GM19395 (cell line): ENCODE data around the gene WRAP73.

ENCODE experiments used
- ATAC-seq: cut with Tn5 transposase; IDR thresholded peaks from one replicate; pipeline ENCODE4 v1.9.1; 2021; ENCODE audit warnings: mild to moderate bottlenecking, moderate library complexity; ENCODE audit not compliant: unreplicated experiment

WRAP73 gene

DNA sequence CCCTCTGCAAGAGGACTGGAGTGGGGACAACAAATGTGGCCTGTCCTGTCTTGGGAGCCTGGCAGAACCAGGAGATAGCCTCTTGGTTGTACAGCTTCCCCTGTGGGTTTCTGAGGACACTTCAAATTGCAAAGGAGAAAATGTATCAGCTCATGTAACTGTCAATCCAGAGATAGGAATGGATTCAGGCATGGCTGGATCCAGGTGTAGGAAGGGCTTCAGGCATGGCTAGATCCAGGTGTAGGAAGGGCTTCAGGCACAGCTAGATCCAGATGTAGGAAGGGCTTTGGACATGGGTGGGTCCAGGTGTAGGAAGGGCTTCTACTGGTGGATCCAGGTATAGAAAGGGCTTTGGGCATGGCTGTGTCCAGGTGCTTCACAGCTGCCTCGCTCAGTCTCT lies 33.3 kb upstream of the WRAP73 start:
- no peak for ATAC-seq

- no peak for ATAC-seq
These were observed 32.2 kb upstream of the WRAP73 start for GRCh38 chr1:3681898-3682806.

DNA sequence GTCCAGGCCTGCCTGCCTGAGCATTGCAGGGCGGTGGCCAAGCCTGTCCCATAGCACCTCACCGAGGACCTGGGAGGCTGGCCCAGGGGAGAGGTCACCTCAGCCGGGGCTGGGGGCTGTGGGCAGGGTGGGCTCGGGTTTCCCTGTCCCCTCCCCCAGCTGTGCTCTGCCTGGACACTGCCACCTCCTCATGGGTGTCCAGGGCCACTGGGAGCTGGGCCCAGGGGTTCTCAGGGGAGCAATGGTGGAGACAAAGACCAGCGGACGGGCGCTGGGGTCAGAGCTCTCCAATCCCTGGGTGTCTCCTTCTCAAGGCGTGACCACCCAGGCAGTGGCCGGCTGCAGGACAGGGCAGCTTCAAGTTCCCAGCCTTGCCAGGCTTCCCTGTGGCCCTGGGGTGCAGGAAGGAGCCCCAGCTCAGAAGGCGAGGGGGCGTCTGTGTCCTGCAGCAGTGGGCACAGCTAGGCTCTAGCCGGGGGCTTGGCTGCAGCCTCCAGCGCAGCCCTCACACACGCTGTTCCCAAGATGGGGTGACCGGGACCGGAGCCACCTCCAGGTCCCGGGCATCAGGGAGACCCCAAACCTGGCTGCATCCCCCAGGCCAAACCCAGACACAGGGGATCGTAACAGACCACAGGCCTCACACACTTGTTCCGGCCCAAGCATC lies 31.5 kb upstream of the WRAP73 start:
- ATAC-seq: no peak

GRCh38 chr1:3680488-3681230 lies 30.8 kb upstream of the WRAP73 start:
- no peak for ATAC-seq

DNA sequence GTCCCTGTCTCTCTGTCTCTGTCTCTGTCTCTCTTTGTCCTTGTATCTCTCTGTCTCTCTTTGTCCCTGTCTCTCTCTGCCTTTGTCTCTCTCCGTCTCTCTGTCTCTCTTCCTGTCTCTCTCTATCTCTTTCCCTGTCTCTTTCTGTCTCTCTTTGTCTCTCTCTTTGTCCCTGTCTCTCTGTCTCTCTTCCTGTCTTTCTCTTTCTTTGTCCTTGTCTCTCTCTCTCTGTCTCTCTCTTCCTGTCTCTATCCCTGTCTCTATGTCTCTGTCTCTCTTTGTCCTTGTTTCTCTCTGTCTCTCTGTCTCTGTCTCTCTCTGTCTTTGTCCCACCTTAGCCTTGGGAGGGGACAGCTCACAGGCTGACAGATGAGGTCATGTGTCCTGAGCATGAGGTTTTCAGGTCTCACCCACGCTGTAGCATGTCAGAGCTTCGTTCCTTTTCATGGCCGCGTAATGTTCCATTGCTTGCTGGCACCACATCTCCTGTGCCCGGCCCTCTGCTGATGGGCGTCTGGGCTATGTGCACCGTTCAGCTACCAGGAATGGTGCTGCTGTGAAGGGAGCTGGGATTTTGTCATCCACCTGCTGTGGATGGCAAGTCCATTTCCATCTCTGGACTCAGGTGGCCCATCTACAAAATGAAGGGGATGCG lies 30.0 kb upstream of the WRAP73 start:
- no peak for ATAC-seq

DNA sequence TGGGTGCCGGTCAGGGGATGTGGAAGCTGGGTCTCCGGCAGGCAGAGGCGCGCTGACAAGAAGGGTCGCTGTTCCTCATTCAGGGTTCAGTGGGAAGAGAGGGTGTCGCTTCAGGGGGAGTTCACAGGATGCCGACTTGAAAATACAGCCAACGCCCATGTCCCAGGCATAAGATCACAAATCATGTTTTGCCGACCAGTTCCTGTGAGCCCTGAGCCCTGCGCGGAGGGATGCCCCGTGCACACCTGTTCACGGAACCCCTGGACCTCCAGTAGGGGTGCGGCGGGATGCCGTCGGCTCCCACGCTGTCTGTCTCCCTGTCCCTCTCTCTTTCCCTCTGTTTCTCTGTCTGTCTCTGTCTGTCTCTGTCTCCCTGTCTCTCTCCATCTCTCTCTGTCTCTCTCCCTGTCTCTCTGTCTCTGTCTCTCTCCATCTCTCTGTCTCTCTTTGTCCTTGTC lies 29.2 kb upstream of the WRAP73 start:
- ATAC-seq: no peak

- ATAC-seq: no peak
These were observed 28.6 kb upstream of the WRAP73 start for GRCh38 chr1:3678361-3679097.

DNA sequence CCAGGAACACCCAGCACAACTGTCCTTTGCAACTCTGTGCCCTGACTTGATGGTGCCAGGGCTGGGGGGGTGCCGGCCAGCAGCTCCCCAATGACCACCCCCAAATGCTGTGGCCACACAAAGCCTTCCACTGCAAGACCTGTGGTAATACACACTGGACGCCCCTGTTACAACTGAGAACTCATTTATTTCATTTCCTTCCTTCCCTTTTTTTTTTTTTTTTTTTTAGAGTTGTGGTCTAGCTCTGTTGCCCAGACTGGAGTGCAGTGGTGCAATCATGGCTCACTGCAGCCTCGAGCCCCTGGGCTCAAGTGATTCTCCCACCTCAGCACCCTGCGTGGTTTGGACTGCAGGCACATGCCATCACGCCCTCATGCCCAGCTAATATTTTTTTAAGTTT lies 27.6 kb upstream of the WRAP73 start:
- peak; percentile 28 for ATAC-seq

- ATAC-seq: peak; percentile 76
These were observed 26.9 kb upstream of the WRAP73 start for GRCh38 chr1:3676581-3677470.

DNA sequence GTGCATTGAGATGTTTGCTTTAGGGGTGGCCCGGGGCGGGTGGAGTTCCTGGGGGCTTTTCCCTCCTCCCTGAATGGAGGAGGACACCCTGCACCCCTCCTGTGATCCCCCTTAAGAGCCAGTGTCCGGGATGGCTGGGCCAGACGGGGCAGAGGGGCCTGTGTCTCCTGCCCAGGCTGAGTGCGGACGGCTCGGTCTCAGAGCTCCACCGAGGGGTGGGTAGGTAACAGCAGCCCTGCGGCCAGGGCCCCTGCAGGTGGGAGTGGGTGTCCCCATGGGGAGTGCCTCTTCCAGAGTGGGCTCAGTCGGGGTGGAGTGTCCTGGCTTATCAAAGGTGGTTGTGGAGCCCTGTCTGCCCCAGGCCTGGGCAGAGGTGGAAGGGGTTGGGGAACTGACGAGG lies 25.5 kb upstream of the WRAP73 start:
- no peak for ATAC-seq

- ATAC-seq: no peak
These were observed 24.5 kb upstream of the WRAP73 start for GRCh38 chr1:3674100-3675094.

DNA sequence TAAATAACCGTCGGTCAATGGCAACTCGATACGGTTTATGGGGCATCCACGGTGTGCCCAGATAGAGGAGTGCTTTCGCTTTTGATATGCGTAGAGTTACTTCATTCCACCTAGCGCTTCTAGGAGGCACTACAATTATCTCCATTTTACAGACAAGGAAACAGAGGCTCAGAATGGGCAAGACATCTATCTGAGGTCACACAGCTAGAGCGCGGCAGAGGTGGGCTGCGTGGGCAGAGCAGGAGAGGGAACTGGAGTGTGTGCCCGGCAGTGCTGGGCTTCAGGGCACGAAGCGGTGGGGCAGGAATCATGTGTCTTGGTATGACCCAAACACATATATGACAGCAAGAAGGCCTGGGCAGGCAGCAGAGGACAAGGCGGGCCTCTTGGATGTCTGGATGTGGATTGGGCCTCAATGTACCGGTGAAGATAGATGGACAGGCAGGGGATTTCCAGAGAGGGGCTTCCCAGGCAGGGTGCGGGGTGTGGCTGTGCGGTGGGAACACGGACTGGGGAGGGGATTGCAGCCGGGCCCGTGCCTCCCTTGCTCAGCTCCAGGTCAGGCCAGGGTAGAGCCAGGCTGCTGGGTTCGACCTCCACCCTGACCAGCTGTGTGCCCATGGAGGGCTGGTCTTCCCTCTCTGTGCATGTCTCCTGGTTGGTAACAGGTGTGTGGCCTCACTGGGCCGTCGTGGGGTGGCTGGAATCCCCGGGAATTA lies 23.6 kb upstream of the WRAP73 start:
- no peak for ATAC-seq

DNA sequence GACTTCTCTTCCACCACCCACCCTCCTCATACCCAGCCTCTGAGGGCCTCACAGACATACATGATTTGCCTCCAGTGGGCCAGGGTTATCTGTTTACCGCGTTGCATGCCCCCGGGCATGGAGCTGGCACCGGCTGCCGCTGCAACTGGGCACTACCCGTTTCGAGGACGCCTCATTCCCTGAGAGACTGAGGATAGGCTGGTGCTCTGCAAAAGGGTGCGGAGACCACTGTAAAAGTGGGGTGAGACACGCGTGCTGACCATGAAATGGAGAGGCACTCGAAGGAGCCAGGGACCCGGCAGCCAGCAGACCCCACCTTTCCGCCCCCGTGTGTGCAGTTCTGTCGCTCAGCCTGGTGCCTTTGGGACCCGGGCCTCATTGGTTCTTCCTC lies 23.1 kb upstream of the WRAP73 start:
- ATAC-seq: no peak

GRCh38 chr1:3672231-3672970 lies 22.5 kb upstream of the WRAP73 start:
- no peak for ATAC-seq

GRCh38 chr1:3671371-3672180 lies 21.7 kb upstream of the WRAP73 start:
- no peak for ATAC-seq

DNA sequence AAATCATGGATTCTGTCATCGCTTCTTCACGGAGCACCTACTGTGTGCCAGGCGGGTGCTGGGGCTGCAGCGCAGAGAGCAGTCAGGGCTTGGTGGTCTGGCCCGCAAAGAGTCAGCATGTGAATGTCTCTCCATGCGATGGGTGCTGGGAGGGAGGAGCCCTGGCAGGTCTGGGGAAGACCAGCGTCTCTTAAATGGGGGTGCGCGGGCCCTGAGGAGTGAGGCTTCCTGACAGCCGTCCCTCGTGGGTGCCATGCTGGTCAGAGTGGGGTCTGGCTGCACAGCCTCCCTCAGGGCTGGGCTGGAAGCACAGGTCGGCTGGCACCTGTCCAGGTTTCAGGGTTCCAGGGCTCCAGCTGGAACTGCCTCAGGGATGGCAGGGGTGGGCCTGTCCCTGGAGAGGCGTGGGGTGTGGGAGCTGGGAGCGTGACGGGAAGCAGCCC lies 20.9 kb upstream of the WRAP73 start:
- ATAC-seq: no peak
